ENCODE data around the gene GAS2L1. TPM values are rescaled to one million over a fixed set of nuclear protein-coding genes. Genes with fewer than 3 reads are reported as not detected.

Gene GAS2L1
- total and polyA plus RNA-seq, 2 donors (not counting 3 experiments of a cell fraction or from before 2014, with no cell fraction given) = 30.5 to 44.0 TPM

DNA sequence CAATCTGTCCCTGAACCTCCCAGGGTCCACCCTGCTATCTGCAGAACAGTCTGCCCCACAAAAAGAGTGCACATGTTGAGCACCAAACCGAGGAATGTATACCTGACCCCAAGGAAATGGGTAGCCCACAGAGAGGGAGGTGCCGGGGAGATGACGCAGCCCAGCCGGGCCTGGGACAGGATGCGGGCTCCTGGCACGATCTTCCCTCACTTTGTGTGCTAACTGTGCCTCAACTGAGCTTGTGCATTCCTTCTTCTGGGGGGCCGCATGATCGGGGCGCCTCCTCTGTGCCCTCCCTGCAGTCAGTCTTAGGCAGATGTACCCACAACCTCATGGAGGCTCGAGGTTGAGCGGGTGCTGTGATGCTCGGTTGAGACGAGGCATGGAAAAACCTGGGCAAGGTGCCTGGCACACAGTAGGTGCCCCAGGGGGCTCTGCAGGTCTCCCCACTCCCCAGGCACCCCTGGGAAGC, 2.4 kb downstream of the GAS2L1 start:
- TF ChIP-seq, protein P1, sequence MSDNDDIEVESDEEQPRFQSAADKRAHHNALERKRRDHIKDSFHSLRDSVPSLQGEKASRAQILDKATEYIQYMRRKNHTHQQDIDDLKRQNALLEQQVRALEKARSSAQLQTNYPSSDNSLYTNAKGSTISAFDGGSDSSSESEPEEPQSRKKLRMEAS (IDR thresholded peaks at IDR 0.05; ENCODE audit: insufficient read depth, insufficient read length) = no peak
- TF ChIP-seq FOS (IDR thresholded peaks at IDR 0.05; ENCODE audit: borderline replicate concordance, insufficient read depth, low read length) = peak; percentile 54
- peak; percentile 38 for TF ChIP-seq POLR2AphosphoS5 (IDR thresholded peaks at IDR 0.05; ENCODE audit: insufficient read depth, low read depth, low read length)
- peak; percentile 21 for TF ChIP-seq POLR2A (IDR thresholded peaks at IDR 0.05; ENCODE audit: low read depth, low read length)
- TF ChIP-seq JUN (IDR thresholded peaks at IDR 0.05; ENCODE audit: borderline replicate concordance, insufficient read depth, insufficient read length, low read depth) = no peak
- TF ChIP-seq, protein P2, sequence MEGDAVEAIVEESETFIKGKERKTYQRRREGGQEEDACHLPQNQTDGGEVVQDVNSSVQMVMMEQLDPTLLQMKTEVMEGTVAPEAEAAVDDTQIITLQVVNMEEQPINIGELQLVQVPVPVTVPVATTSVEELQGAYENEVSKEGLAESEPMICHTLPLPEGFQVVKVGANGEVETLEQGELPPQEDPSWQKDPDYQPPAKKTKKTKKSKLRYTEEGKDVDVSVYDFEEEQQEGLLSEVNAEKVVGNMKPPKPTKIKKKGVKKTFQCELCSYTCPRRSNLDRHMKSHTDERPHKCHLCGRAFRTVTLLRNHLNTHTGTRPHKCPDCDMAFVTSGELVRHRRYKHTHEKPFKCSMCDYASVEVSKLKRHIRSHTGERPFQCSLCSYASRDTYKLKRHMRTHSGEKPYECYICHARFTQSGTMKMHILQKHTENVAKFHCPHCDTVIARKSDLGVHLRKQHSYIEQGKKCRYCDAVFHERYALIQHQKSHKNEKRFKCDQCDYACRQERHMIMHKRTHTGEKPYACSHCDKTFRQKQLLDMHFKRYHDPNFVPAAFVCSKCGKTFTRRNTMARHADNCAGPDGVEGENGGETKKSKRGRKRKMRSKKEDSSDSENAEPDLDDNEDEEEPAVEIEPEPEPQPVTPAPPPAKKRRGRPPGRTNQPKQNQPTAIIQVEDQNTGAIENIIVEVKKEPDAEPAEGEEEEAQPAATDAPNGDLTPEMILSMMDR (IDR thresholded peaks at IDR 0.05; ENCODE audit: extremely low read depth in 1 of 2, insufficient read depth in 1 of 2, low read depth in 1 of 2, low read length in 2 of 2) = no peak
- no peak for TF ChIP-seq EZH2 (IDR thresholded peaks at IDR 0.05; ENCODE audit: borderline replicate concordance, low read depth, low read length, severe bottlenecking)
- no peak for TF ChIP-seq GATA2 (IDR thresholded peaks at IDR 0.05; ENCODE audit: insufficient read depth, insufficient read length, low read depth, low read length)
- TF ChIP-seq MYC (IDR thresholded peaks at IDR 0.05; ENCODE audit: low read depth, low read length) = no peak
- FAIRE-seq = peak; percentile 92
- H3K36me3 ChIP-seq (ENCODE audit: control insufficient read depth in 2 of 2, extremely low read depth in 1 of 2, insufficient read depth in 2 of 2, low read length in 2 of 2) = peaks cover 0 to 4% of the 10 kb centered on the region in 2 experiments
- peak overlapping the region in 2 of 3 experiments; percentile 13 to 15 for H3K4me3 ChIP-seq (replicated peaks in 1 of 3; ENCODE audit: insufficient read depth in 1 of 3, low read depth in 1 of 3, low read length in 3 of 3)
- peak overlapping the region; percentile 87 for H3K27ac ChIP-seq (ENCODE audit: insufficient read depth, low read depth, low read length)
- H3K79me2 ChIP-seq (ENCODE audit: control insufficient read depth, insufficient read depth, low read length) = peaks cover 9% of the 10 kb centered on the region
- intact Hi-C loops (cut with micrococcal nuclease) = loop anchor here (5.0 kb wide), 1 partner anchor 42 kb away; the partner anchor contains the start of genes EWSR1 and RHBDD3
- peak overlapping the region; percentile 66 for H3K9ac ChIP-seq (replicated peaks; ENCODE audit: extremely low read depth, insufficient read depth, low read length)
- dilution Hi-C loops (cut with MboI; ENCODE audit: extremely low pct_ligation_motif_present, low sequenced_read_pairs) = no loop called here
- H3K27me3 ChIP-seq (ENCODE audit: control insufficient read depth in 2 of 2, insufficient read depth in 2 of 2, low read length in 2 of 2) = peaks cover 4 to 5% of the 10 kb centered on the region in 2 experiments
- no peak overlapping the region for H2AFZ ChIP-seq (ENCODE audit: low read depth, low read length)
- BruUV-seq (replicated peaks) = no TSS peak
- peaks cover 38% of the 10 kb centered on the region for H3K4me1 ChIP-seq (ENCODE audit: control insufficient read depth, extremely low read depth, insufficient read depth, low read length)
- no peaks in the 10 kb centered on the region for H3K9me3 ChIP-seq (replicated peaks; ENCODE audit: control insufficient read depth, insufficient read depth, low read length)
- no peaks in the 10 kb centered on the region for H3K9me1 ChIP-seq (replicated peaks; ENCODE audit: control insufficient read depth, extremely low read depth, insufficient read depth, low read length)
- CTCF ChIA-PET = no interaction called here
- POLR2A ChIA-PET = no interaction called here
- H4K20me1 ChIP-seq (replicated peaks; ENCODE audit: control insufficient read depth, extremely low read depth, insufficient read depth, low read length) = no peaks in the 10 kb centered on the region
- peak; percentile 49 for DNase-seq (ENCODE audit: low read depth, low spot score)
- peak overlapping the region; percentile 64 for H3K4me2 ChIP-seq (ENCODE audit: insufficient read depth, low read length)
